ENCODE results near the gene TMOD1. TPM values are rescaled to one million over a fixed set of nuclear protein-coding genes. Genes with fewer than 3 reads are reported as not detected.

Gene TMOD1
- total RNA-seq, 2 donors from 2014 or later: 44.0 to 77.6 TPM

GRCh38 chr9:97635026-97635425 is 133.6 kb downstream of the TMOD1 start:
- H3K27ac ChIP-seq: no peak overlapping the region
- no peaks in the 10 kb centered on the region for H3K36me3 ChIP-seq
- no peak for TF ChIP-seq CTCF (IDR thresholded peaks at IDR 0.05)
- H3K4me3 ChIP-seq: peak overlapping the region; percentile 97
- no peaks in the 10 kb centered on the region for H3K9me3 ChIP-seq
- H3K4me1 ChIP-seq (ENCODE audit: control insufficient read depth in 1 of 2, low read depth in 2 of 2): peaks cover 21 to 49% of the 10 kb centered on the region in 2 donors
- no peaks in the 10 kb centered on the region for H3K27me3 ChIP-seq (replicated peaks; ENCODE audit: insufficient read depth)
- DNase-seq (ENCODE audit: low spot score) (no peak), ATAC-seq (ENCODE audit: insufficient number of reproducible peaks, low FRiP score, low read depth) (no peak)

GRCh38 chr9:97636903-97637302 is 135.4 kb downstream of the TMOD1 start:
- no peak for ATAC-seq (ENCODE audit: insufficient number of reproducible peaks, low FRiP score, low read depth)
- Histone ChIP-seq H3K36me3 (peaks cover 2% of the 10 kb centered on the region), H3K9me3 (no peaks in the 10 kb centered on the region), H3K27ac (no peak overlapping the region), H3K4me1 (ENCODE audit: control insufficient read depth in 1 of 2, low read depth in 2 of 2) (peaks cover 21 to 41% of the 10 kb centered on the region in 2 donors), H3K27me3 (replicated peaks; ENCODE audit: insufficient read depth) (no peaks in the 10 kb centered on the region), H3K4me3 (no peak overlapping the region)
- no peak for DNase-seq (ENCODE audit: low spot score)
- no peak for TF ChIP-seq CTCF (IDR thresholded peaks at IDR 0.05)

GRCh38 chr9:97638666-97639065 is 137.2 kb downstream of the TMOD1 start:
- H3K27ac ChIP-seq: no peak overlapping the region
- TF ChIP-seq CTCF (IDR thresholded peaks at IDR 0.05): peak; percentile 13
- no peak for ATAC-seq (ENCODE audit: insufficient number of reproducible peaks, low FRiP score, low read depth)

GRCh38 chr9:97640325-97640724 is 138.9 kb downstream of the TMOD1 start:
- H3K27me3 ChIP-seq (replicated peaks; ENCODE audit: insufficient read depth): no peaks in the 10 kb centered on the region
- DNase-seq (ENCODE audit: low spot score) (no peak), ATAC-seq (ENCODE audit: insufficient number of reproducible peaks, low FRiP score, low read depth) (no peak)
- TF ChIP-seq CTCF (IDR thresholded peaks at IDR 0.05): no peak
- no peak overlapping the region for H3K27ac ChIP-seq
- no peak overlapping the region for H3K4me3 ChIP-seq
- H3K36me3 ChIP-seq: peaks cover 8% of the 10 kb centered on the region
- H3K4me1 ChIP-seq (ENCODE audit: control insufficient read depth in 1 of 2, low read depth in 2 of 2): peaks cover 10 to 26% of the 10 kb centered on the region in 2 donors
- no peaks in the 10 kb centered on the region for H3K9me3 ChIP-seq

More at GRCh38 chr9:97638666-97639065, 137.2 kb downstream of the TMOD1 start:
- peaks cover 21 to 38% of the 10 kb centered on the region in 2 donors for H3K4me1 ChIP-seq (ENCODE audit: control insufficient read depth in 1 of 2, low read depth in 2 of 2)
- H3K4me3 ChIP-seq: no peak overlapping the region
- no peak for DNase-seq (ENCODE audit: low spot score)
- peaks cover 6% of the 10 kb centered on the region for H3K36me3 ChIP-seq
- H3K27me3 ChIP-seq (replicated peaks; ENCODE audit: insufficient read depth): no peaks in the 10 kb centered on the region
- no peaks in the 10 kb centered on the region for H3K9me3 ChIP-seq

GRCh38 chr9:97645720-97646119 is 144.3 kb downstream of the TMOD1 start:
- Histone ChIP-seq H3K9me3 (no peaks in the 10 kb centered on the region), H3K4me1 (ENCODE audit: control insufficient read depth in 1 of 2, low read depth in 2 of 2) (no peaks in the 10 kb centered on the region), H3K36me3 (peaks cover 28% of the 10 kb centered on the region), H3K27ac (no peak overlapping the region), H3K27me3 (replicated peaks; ENCODE audit: insufficient read depth) (no peaks in the 10 kb centered on the region), H3K4me3 (no peak overlapping the region)
- TF ChIP-seq CTCF (IDR thresholded peaks at IDR 0.05): no peak
- ATAC-seq (ENCODE audit: insufficient number of reproducible peaks, low FRiP score, low read depth): no peak
- no peak for DNase-seq (ENCODE audit: low spot score)
